Amniotic stem cell (primary cell): Measurements from ENCODE around the gene TTC9B.

ENCODE experiments used
- DNase-seq: peaks from one replicate; lab custom pipeline; 2025; lab: John Stamatoyannopoulos, UW

The TTC9B gene

DNA sequence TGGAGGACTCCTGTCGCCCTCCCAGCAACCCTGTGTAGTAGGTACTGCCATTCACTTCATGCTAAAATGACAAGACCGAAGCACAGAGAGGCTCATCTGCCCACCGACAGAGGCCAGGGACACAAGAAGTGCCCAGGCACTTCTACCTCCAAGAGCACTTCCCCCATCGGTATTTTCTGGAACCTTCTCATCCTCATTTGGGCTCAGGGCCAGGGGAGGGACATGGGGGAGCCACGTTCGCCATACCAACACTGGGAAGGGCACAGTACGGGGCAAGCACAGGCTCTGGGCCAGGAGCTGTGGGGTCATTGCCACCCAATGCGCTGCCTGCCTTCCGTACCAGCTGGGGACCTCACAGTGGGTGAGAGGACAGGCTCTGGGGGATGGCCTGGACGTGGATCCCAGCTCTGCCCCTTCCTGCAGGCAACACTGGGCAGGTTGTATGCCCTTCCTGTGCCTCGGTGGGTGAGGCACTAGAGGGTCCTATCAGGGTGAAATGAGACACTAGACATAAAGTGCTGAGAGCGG, 29.6 kb upstream of the TTC9B start:
- no peak for DNase-seq

DNA sequence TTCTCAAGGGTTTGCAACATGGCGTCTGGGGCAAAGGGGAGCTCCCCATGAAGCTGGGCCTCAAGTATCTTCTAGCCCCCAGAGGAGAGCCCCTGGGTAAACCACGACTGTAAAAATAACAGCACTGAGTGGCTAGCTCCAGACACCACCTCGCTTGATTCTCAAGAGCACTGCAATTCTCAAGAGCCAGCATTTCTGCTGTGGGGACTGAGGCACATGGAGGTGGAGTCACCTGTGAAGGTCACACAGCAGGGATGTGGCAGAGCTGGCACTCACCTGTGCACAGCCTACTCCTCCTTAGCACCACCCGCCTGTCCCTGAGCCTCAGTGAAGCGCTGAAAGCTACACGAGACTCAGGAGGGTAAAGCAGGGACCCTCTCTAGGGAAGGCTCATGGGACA, 29.0 kb upstream of the TTC9B start:
- DNase-seq, result no peak

DNA sequence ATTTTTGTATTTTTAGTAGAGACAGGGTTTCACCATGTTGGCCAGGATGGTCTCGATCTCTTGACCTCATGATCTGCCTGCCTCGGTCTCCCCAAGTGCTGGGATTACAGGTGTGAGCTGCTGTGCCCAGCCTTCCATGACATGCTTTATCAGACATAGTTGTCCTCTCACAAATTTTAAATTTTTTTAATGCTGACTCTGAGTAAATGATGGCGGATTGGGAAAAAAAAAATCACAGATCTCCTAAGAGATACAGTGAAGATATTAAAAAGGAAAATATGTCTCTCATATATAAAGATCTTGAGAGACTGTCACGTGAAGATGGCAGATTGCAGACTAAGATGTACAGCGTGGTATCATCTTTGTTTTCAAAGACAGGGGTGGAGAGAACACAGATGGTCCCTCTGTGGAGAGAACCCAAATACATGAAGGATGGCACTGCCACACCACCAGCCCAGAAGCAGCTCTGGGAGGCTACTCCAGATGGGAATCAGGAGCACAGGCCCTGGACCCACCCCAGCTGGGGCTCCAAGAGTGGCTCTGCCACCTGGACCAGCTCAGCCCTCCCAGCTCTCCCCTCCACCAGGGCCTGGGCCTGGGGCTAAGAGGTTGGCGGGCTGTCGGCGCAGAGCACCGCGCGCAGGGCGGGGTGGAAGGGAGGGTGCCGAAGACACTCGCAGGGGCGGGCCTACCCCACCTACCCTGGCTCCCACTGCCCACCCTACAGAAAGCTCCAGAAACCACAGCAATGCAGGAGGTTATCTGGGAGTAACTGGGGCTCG, 28.3 kb upstream of the TTC9B start:
- DNase-seq, result no peak

DNA sequence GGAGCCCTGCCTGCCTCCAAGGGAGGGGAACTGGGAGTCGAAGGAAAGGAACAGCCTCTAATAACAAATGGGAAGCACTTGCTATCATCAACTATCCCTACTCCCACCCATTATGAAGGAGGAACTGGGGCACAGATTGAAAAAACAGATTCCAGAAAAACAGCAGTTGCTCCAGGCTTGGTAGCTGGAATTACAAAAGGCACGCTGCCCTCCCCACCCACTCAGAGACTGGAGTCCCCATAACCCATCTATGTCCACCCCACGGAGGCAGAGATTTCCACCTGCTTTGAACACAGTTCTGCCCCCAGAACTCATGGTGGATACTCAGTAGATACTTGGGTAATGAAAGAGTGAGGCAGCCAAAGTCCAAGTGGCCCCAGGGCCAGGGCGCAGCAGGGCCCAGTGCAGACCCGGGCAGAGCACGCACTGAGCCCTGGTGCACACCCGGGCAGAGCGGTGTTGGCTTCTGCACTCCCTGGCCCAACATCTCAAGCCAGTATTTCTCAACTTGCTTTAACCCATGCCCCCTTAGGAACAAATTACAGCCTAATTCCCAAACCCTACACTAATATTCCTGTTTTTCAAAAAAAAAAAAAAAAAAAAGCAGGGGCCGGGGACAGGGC, 27.4 kb upstream of the TTC9B start:
- no peak for DNase-seq

DNA sequence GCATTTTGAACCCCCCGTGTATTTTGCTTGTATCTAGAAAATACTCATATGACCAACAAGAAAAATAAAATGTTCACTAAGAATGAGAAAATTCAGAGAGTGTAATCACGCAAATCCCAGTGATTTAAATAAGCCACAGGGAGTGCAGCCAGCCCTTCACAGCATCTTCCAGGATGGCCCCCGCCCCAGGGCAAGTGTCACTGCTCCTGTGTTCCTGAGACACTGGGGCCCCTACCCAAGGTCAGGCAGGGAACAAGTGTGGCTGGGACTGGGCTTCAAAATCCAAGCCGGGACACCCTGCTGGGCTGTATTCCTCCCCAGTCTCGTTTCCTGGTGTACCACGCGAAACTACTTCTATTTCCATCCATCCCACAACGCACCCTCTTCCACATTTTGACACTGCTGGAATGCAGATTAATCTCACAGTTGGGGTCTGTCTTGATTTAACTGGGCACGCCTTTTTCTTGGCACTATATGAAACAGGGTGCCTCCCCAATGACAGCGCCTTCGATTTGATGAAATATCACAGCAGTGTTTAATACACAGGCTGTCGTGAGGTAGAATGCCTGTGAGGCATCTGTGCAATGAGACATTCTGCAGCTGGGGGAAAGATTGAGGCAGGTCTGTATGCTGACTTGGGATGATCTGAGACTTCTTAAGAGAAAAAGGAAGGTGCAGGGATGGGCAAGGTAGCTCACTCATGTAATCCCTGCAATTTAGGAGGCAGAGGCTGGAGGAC, 26.6 kb upstream of the TTC9B start:
- no peak for DNase-seq

DNA sequence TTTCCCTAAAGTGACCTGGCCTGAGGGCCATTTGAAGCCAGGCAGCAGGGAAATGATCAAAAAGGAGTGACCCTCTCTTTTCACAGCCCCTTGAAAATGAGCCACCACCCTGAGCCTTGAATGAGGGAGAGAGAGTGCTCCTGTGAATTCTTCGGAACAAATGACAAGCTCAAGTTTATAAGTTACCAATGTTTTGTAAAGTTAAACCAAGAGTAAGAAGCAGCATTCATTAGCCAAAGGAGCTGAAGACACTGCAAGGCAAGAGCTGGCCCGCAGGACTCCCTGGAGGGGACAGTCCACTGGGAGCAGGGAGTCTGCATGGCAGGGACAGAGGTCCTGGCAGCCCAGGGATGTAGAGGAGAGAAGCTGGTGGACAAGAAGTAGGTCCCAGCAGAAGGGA, 25.0 kb upstream of the TTC9B start:
- DNase-seq, result no peak

DNA sequence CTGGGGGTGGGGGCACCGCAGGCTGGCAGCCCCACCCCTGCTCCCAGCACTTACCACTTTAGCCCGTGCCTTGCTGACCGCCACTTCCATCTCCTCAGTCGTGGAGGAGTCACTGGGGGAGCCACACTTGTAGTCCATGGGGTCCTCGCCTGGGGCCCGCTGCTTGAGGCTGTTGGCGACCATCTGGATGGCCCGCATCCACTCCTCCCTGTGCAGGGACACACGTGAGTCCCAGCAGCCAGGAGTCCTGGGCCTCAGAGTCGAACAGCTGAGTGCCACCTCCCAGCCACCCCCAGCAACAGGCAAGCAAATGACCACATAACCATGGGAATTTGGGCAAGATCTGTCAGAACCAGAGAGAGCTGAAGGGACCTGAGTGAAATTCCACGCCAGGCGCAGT, 24.3 kb upstream of the TTC9B start:
- DNase-seq, result no peak

DNA sequence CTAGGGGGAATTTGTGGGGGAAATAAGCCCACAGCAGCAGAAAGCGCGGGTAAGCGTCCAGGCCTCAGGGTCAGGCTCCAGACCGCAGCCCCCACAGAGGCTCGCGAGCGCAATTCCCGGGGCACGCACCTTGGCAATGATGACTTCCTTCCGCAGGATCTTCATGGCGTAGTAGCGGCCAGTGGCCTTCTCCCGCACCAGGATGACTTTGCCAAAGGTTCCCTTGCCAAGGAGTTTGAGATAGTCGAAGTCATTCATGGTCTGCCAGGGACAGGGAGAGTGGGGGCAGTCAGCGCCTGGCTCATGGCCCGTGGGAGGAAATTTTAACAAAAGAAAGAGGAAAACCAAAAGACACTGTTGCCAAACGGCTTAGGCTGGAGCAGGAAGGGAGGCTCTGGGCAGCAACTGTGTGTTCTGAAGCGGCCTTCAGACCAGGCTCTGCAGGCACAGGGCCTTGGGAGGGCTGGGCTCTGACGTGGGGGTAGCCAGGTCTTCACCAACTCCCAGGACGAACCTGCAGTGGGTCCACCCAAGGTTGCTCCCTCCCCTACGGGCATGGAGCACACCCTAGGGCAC, 23.7 kb upstream of the TTC9B start:
- DNase-seq, result no peak

DNA sequence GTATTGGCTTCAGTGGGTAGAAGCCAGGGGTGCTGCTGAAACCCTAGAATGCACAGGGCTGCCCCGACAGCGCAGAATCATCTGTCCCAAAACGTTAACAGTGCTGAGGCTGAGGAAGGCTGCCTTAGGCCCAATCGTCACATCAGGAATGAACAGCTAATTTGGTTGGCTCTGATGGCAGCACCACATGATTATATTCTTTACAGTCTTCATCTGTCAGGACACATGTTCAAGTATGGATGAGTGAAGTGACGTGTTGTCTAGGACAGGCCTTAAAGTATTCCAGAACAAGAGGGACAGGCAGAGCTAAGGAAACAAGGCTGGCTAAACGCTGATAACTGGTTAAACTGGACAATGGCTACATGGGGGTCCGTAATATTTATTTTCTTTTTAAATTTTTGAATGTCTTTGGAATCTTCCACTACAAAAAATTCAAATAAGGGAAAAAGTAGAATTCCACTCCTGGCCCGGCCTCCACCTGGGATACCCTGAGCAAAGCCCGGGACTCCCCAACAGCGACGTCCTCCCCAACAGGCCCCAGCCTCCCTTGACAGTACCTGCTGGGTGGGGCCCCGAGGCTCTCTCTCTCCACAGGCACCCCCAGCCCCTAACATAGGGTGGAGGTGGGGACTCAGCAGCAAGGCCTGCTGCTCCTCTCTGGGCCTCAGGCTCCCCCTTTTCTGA, 23.1 kb upstream of the TTC9B start:
- no peak for DNase-seq

DNA sequence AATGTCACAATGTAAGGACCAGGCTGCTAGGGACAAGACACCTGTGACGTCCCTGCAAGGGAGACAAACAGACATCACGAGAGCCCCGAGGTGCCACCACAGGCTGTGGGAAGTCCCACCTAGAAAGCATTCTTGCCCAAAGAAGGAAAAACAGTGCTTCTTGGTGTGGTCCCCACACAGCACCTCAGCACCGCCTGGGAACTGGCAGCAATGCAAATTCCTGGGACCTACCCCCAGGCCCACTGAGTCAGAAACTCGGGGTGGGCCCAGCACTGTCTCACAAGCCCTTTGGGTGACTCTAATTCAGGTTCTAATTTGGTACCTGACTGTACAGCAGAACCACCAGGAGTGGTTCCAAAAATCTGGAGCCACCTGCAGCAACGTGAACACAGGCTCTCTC, 22.1 kb upstream of the TTC9B start:
- DNase-seq, result no peak

DNA sequence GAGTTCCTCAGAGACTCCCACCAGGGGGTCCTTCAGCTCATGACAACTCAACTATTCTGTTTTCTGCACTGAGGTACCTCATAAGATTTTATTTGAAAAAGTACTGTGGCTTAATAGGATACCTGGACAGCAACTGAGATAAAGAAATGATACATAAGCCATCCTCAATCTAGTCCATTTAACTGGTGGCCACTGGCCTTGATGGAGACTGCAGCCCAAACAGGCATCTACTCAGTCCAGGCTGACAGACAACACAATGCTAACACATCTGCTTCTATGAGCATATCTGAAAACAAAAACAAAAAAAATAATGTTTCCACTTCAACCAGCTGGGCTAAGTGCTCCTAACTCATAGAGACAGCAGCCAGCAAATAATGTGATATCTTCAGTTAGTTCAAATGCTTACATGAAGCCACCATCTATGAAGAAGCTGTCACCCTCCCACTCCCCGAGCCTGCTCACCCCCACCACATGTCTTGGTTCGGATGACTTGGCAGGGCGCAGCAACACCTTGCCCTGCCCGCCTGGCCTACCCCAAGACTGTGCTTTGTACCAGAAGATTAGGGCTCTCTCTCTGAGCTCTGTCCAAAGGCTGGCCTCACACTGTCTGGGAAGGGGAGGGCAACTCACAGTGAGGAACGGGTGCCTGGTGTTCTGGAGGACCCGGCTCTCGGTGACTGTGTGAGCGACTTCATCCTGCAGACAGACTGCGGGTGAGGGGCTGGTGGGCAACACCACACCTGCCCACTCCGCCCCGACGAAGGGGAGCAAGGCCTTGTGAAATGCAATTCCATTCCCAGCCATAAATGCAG, 21.4 kb upstream of the TTC9B start:
- DNase-seq, result no peak

DNA sequence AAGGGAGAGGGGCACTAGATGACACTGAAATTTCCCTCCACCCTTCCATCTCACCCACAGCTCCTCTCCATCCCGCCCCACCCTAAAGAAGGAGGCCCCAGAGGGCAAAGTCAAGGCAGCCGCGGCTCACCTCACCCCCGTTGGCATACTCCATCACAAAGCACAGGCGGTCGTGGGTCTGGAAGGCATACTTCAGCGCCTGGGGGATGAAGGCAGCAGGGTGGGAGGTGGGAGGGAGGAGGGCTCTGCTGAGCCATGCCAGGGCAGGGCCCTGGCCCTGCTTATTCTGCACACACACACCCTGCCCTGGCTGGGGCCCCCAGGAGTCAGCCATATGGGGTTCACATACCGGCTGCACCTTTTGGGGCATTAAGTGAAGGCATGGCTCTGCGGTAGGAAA, 20.6 kb upstream of the TTC9B start:
- DNase-seq, result no peak

DNA sequence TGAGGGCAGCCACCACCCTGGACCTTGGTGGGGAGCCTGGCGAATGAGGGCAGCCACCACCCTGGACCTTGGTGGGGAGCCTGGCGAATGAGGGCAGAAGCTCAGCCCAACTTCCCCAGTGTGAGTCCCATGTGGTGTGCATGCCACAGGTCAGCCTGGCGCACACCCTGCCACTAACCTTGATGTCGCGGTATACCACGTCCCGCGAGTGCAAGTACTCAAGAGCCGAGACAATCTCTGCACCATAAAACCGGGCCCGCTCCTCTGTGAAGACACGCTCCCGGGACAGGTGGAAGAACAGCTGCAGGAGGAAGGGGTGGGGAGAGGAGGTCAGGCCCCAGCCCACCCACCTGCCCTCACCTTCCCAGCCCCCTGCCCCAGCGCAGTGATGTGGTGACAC, 19.6 kb upstream of the TTC9B start:
- DNase-seq, result no peak

DNA sequence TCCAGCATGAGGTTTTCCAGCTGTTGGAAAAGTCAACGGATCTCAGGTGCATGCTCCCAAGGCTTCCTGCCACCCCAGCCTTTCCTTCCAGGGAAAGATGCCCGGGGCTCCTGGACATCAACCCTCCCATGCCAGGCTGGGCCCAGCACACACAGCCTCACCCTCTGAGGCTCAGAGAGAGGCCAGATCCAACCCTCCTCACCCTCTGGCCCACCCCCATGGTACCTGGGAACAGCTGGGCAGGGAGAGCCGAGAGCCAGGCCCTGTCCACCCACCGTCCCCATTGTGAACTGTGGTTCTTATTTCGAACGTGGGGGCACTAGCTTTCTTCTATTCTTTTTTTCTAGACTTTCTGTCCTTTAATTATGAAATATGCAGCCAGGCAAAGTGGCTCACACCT, 18.2 kb upstream of the TTC9B start:
- no peak for DNase-seq

DNA sequence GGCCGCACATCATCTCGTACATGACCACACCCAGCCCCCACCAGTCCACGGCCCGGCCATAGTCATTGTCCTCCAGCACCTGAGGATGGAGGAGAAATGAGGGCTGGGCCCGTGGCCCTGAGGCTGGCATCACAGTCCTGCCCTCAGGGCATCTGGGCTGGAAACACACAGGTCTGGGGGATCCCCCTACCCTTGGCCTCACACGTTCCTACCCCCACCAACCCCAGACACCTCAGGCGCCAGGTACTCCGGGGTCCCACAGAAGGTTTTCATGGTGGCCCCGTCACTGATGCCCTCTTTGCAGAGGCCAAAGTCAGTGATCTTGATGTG, 17.8 kb upstream of the TTC9B start:
- DNase-seq, result no peak

DNA sequence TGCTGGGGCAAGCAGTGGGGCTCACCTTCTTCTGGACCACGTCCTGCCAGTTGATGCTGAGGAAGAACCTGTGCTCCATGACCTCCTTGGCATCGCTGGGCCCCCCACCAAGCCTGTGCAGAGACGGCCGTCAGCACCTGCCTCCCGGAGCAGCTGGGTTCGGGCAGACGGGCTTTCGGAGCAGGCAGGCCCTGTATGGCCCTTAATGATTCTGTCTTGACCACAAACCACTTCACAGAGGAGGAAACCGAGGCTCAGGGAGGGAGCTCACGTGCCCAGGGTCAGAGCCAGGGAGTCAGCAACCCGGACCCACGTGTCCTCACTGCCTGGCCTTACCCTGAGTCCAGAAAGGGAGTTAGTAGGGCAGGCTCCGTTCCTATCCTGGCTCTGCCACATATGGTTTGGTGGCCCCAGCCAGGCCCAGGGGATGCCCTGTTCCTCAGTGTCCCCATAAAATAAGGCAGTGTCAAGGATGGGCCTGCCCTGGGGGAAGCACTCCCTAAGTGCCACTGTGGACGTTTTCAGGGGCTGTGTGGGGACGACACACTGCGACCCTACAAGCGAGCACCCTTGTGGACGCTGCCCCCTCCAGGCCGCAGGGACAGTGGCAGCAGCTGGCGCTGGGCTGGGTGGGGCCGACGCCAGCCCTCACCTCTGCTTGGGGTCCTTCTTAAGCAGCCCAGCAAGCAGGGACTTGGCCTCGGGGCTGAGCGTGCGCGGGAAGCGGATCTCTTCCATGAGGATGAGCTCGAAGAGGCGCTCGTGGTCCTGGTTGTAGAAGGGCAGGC, 17.2 kb upstream of the TTC9B start:
- DNase-seq, result no peak

DNA sequence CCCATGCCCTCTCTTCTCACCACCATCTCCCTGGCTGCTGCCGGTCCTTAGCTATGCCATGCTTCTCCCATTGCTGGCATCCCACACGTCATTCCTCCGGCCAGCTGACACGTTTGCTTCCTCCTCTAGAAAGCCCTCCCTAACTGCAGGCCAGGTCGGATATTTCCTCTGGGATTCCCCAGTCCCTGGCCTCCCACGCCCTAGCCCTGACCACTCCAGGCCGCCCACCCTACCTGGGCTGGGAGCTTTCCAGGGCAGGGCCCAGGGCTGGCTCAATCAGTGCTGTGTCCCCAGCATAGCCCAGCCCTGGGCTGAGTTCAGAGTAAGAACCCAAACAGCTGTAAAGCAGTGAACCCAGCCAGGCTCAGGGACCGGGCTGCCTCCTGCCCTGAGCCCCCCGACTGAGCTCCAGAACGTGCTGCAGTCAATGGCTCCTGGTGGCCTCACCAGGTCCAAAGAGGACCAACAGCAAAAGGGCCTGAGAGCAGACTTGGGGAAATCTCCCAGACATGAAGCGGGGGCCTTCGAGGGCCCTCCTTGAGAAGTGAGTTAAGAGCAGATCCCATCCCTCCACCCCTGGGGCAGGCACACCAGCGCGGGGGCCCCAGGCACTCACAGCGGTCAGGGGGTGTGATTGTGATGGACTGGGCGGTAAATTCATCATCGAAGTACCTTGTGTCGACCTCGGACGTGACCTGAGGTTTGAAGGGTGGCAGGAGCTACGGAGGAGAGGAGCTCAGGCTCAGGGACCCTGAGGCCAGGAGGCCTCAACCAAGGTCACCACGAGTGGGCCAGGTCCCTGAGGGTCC, 16.4 kb upstream of the TTC9B start:
- no peak for DNase-seq

DNA sequence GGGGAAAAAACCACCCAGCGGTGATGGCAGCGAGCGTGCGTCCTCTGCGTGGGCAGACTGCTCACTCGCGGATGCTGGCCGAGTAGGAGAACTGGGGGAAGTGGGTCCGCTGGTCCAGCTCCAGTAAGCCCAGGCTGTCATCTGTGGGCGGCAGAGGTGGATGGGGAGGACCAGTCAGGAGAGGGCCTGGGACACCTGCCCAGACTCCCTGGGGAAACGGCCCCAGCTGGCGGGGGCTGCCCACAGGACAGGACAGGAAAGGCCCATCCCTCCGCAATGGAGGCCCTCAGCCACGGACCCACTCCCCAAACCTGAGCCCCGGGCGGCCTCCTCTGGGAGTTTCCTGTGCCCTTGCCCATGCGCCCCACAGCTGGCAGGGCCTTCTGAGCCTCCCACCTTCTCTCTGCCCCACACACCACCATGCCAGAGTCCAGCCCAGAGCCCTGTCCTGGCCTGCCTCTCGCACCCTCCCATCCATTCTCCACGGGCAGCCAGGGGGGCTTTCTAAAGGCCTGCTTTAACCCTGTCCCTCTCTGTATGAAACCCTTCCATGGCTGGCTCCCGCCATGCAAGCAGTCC, 15.7 kb upstream of the TTC9B start:
- no peak for DNase-seq
